Midbrain (tissue), 1 donor: Measurements from ENCODE around the gene PABPN1.

Experiments
- DNase-seq: peaks from one replicate; lab custom pipeline; 2025; lab: John Stamatoyannopoulos, UW

The PABPN1 gene

DNA sequence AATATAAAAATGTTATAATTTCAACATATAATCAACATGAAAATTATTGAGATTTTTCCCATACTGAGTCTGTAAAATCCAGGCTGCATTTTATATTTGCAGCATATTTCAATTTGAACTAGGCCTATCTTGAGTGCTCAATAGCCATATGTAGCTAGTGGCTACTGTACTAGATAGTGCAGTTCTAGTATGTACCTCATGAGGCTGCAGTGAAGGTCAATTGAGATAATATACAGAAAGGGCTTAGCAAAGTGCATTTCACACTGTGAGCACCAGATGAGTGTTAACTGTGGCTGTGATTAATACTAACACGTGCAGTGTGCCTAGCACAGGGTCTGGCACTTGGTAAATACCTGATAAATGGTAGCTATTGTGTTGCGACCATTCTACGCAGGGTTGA, 36.8 kb downstream of the PABPN1 start:
- DNase-seq: no peak

DNA sequence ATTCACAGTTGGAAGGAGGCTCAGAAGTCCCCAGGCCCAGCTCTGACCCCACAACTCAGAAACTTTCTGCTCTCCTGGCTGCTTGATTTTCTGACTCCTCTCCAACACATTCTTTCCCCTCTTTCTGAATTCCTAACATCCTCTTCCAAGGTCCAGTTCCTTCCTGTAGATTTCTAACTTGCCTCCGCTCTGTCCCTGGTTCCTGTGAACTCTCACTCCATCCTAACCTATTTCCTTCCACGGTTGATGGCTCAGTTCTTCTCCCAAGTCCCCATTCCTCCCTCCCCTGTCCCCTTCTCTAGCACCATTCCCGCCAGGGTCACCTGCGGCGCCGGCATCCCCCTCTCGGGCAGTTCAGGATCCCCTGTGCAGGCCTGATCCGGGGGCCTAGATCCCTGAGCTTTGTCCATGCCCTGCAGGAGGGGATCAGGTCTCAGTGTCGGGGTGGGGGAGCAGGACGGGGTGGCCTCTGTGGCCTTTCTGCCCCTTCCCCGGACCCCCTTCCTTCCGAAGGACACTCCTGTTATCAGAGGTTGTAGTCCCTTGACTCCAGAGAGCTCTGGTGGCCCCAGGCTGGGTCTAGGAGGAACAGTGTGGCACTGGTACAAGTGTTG, 37.4 kb downstream of the PABPN1 start:
- no peak for DNase-seq

DNA sequence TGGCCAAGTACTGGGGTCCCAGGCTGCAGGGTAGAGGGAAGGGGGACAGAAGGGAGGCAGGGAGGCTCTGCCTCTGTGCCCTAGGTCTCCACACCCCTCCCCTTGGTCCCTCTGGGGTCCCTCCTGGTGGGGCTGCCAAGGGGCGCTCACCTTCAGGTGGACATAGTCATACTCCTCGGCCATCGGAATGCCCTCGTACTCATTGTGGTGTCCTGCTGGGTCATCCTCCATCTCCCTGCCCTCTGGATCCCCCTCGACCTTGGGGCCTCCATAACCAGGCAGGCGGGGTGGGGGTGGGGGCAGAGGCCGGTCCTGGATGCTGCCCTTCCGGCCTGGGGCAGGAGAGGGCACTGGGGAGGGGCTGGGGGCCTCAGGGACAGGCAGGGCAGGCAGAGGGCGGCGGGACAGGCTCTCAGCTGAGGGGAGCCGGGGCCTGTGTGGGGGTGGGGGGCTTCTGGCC, 37.9 kb downstream of the PABPN1 start:
- DNase-seq: no peak

DNA sequence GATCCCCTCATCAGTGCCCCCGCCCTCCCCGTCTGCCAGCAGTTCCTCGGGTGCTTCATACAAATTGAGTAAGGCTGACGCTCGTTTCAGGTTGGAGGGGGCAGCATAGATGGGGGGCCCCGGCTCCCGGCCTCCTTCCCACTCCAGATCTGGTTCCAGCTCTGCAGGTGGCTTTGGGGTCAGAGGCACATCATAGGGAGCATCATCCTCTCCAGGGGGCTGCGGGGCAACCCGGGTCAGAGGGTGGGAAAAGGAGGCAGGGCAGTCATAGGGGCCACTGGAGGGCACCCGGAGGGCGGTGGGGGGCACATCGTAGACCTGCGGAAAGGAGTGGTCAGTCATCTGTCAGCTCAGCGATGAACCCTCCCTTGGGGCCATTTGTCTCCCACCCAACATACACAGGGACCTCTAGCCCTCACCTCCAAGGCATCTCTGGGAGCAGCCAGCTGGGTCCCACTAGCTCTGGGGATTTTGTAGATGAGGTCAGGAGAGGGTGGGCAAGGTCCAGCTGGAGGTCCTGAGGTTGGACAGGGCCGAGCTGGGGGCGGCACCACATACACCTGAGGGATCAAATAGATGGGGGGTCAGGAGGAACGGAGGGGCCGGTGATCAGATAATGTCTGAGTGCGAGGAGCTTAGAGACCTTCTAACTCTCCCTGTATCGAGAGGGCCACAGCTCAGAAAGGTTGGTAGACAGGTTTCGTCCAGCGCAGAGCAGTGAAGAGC, 38.6 kb downstream of the PABPN1 start:
- DNase-seq: no peak

DNA sequence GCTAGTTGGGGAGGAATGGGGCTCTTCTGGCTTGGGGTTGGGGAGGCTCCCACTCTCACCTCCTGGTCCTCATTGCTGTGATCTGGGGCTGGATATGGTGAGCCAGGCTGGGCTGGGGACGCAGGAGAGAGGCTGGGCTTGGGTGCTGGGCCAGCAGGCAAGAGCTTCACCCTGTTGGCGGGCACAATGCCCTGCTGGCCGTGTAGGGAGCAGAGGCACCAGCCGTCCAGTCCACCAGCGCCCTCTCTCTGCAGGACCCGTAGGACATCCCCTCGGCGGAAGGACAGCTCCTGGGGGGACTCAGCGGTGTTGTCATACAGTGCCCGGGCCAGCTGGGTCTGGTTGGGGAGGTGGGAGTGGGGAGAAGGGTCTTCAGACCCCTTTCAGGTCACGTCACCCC, 39.2 kb downstream of the PABPN1 start:
- peak; percentile 76 for DNase-seq

DNA sequence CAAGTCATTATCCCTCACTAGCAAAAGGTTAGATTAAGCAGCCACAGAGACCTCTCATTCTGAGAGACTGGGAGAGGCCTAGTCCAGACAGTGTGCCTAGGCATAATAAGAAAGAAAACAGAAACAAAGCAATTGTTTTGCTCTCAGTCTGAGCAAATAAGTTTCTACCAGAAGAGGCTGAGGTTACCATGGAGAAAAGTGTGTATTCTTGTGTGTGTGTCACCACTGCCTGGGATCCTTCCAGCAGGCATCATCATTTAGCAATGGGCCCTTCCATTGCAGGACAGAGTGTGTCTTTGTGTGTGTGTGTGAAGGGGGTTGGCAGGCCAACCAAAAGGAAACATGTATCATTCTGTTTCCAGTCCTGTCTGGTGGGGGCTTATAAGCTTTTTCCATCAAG, 40.1 kb downstream of the PABPN1 start:
- DNase-seq: peak; percentile 28

DNA sequence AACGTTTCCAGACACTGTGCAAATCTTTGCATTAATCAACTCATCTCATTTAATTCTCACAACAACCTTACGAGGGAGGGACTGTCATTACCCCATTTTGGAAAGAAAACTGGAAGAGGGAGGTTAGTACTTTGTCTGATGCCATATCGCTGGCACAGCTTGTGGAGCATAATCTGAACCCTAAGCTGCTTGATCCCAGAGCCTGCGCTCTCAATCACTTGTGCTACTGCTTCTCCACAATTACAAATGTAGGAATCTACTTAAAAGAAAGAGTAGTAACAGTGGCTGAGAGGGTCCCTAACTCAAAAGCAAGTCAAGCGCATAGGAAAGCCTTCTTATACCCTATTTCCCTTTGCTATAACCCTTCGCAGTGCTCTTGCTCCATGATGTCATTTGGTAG, 40.5 kb downstream of the PABPN1 start:
- no peak for DNase-seq

DNA sequence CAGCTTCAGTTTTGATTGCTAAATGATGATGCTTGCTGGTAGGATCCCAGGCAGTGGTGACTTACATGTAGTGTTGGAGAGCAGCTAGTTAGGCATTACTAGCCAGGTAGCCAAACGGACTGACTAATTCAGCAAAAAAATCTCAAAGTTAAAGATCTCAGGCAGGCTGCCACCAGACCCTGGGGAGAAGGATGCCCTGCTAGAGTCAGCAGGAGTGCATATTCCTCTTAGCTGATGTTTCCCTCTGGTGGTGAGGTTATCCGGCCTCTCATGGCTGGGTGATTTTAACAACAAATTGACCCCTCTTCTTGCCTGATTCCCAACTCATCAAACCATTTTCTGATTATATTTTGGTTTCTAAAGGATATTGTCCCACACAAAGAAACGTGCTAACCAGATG, 40.9 kb downstream of the PABPN1 start:
- peak; percentile 15 for DNase-seq

DNA sequence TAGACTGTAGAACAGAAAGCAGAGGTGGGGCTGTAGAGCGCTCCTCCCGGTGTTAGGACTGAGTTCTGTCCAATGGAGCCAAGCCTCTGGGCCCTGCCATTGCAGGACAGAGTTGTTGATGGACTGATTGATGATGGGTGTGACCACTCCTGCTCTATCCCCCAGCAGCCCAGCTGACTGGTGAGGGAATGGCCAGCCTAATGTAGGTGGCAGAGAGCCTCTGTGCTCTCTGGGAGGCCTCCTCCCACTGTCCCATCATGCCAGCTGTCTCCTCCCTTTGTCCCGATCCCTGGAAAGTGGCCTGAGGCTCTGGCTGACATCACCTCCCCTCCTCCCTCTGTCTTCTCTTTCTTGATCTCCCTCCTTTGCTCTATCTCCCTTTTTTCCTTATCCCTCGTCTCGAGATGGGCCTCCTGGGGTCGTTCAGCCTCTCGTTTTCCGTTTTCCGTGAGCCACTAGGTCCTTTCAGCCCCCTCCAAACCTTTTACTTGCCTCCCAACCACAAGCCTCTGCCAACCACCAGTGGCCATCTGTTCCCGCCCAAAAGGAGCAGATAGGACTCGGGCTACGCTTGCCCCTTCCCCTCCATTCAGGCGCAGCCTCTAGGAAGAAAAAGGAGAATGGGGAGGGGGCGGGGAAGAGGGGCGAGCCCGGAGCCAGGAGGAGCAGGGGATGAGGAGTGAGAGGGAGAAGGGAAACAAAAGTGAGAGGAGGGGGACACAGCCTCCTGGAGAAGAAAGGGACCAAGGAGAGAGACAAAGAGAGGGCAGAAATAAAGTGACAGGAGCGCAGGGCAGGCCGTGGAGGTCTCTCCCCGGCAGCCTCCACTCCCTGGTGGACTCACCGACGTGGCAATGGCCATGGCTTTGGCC, 43.1 kb downstream of the PABPN1 start:
- peak; percentile 68 for DNase-seq

DNA sequence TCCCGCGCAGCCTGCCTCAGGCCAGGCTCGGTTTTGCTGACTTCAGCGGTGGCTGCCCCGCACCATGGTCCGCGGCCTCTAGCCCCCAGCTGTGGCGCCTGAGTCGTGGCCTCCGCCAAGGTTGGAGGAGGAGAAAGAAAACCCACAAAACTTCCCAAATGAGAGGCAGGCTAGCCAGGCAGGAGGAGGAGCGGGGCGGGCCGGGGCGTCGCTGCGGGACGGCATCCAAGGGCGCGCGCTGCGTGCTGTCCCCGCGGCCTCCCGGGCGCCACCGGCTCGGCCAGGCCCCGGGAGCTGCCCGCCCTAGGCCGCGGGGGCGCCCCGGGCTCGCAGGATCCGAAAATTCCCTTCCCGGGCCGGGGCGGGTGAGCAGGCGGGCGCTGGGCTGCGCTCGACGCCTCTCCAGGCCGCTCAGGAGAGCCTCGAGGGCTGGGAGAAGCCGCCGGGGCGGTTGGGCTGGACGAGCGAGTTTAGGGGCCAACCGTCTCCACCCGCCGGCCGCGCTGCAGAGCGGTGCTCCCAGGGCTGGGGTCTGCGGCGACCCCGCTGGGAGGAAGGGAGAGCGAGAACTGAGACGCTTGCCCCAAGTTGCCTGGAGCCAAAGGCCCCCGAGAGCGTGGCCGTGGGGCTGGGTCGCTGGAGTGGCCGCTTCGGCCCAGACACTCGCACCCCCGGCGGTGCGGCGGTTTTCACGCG, 43.9 kb downstream of the PABPN1 start, which contains the start of gene EFS:
TSS of gene EFS (minus strand) at position 137 of the 696 bp plus-strand sequence. CDS start 147 bp downstream, outside the sequence.
- DNase-seq: peak; percentile 65

DNA sequence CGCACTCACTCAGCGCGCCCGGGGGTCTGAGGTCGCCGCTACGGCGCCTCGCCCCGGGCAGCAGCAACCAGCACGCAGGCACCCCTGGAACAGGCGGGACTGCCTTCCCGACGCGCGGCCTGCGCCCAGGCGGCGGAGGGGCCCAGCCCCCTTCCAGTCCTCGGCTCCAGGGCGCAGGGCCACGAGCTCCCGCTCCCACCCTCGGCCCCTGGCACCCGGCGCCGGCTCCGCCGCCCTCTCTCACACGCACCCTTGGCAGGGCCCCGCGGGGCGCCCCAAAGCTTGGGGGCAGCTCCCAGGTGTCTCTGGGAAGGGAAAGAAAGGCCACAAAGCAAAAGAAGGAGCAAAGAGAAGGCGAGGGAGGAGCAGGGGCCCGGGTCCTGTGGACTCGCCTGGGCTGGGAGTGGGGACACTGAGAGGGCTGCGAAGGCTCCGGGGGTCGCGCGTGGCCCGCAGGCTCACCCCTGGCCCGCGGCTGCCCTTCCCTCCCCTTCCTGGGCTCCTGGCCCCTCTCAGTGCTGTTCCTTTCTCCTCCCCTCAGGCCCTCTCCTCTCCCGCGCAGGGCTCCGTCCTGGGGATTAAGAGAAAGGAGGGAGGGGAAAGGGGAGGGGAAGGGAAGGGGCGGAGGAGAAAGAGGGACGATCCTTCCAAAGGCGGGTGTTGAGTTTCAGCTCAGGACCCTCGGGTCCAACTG, 44.6 kb downstream of the PABPN1 start:
- peak; percentile 74 for DNase-seq

DNA sequence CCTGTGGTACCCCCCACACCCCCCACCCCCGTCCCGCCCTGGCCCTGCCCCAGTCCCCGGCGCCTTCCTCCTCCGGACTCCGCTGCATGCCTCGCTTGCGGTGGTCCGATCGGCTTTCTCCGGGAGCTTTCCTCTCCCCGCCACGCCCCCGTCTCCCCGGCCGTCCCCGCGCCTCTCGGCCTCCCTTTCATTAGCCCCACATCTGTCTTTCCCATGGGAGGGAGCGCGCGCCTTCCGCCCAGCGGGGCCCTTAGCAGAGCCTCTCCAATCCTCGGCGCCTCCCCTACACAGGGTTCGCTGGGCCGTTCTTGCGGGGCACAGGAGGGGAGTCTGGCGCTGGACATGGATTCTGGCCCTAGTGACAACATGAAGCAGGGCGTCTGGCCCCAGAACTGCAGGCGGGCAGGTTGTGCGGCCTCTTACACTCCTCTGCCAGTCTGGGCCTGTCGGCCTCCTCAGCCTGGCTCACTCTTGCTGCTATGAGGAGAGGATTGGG, 45.2 kb downstream of the PABPN1 start:
- peak; percentile 74 for DNase-seq

DNA sequence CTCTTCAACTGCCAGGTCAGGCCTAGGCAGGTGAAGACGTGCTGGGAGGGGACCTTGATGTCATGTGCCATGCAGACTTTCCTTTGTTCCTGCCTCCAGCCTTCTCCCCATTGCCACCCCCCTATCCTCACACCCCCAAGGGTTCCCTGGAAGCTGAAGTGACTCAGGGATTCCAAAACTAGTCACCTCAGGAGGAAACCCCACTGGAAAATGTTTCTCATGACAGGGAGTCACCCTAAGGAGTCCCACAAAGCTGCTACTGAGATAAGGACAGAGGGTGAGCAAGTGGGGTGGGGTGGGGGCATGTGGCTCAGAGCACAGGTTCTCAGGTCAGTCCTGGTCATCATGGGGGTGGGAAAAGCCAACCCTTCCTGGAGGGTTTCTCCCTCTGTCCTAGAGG, 49.0 kb downstream of the PABPN1 start:
- no peak for DNase-seq

DNA sequence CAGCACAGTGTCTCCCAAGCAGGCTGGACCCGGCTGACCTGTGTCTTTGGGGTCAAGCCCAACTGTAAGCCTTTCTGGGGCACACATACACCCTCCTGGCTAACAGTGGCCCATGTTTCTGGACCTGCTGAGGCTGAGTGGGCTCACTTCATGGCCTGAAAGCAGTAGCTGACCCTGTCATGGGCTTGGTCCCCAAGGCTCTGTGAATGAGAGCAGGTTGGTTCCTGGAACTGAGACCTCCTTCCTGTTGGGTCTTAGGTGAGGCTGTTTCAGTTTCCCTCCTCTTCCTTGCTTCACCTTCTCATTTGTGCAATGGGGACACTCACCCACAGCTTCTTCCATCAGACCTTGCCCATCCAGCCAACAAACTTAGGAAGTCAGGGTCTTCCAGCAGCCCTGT, 50.6 kb downstream of the PABPN1 start:
- DNase-seq: no peak

DNA sequence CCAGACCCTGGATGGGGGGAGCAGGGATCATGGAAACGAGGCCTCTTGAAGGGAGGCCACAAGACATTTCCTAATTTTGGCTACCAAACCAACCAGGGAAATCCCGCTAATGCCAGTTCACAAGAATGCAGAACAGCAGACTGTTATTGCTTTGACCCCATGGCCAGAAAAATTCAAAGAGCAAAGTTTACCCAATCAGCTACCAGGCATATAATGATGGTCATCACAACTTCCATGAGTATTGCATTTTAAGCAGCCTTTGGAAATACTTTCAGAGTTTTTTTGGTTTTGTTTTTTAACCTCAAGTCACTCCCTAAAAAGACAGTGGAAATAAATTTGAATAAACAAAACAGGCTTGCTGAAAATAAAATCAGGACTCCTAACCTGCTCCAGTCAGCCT, 51.3 kb downstream of the PABPN1 start, which contains the start of gene IL25:
TSS of gene IL25 (plus strand) at position 301 of the 400 bp plus-strand sequence.
- no peak for DNase-seq

DNA sequence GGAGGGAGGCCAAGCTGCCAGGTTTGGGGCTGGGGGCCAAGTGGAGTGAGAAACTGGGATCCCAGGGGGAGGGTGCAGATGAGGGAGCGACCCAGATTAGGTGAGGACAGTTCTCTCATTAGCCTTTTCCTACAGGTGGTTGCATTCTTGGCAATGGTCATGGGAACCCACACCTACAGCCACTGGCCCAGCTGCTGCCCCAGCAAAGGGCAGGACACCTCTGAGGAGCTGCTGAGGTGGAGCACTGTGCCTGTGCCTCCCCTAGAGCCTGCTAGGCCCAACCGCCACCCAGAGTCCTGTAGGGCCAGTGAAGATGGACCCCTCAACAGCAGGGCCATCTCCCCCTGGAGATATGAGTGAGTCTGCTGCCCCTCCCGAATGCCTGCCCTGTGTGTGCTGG, 51.8 kb downstream of the PABPN1 start:
- DNase-seq: no peak
